ENCODE data around the gene UQCRC1.

Gene UQCRC1

DNA sequence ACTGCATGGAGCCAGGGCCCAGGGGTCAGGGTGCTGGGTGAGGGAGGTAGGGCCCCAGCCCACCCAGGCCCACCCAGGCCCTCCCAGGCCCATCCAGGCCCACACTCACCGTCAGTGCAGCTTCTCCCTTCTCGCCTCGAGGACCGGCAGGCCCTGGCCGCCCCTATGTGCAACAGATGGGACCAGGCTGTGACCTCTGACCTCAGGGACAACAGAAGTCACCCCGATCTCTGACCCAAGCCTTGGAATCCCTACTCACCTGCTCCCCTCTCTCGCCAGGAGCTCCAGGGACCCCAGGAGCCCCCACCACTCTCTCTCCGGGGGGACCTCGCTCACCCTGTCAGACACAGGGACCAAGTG lies 43.1 kb downstream of the UQCRC1 start:
- no peak for FAIRE-seq
- TF ChIP-seq CTCF (IDR thresholded peaks at IDR 0.05; ENCODE audit: insufficient read depth, missing control alignments), result no peak

GRCh38 chr3:48565591-48566400 lies 43.6 kb downstream of the UQCRC1 start:
- TF ChIP-seq CTCF (IDR thresholded peaks at IDR 0.05; ENCODE audit: insufficient read depth, missing control alignments), result no peak
- DNase-seq (ENCODE audit: insufficient read length, low spot score) (no peak), FAIRE-seq (no peak)

More for the DNA sequence above, 43.1 kb downstream of the UQCRC1 start:
- DNase-seq (ENCODE audit: insufficient read length, low spot score), result no peak

DNA sequence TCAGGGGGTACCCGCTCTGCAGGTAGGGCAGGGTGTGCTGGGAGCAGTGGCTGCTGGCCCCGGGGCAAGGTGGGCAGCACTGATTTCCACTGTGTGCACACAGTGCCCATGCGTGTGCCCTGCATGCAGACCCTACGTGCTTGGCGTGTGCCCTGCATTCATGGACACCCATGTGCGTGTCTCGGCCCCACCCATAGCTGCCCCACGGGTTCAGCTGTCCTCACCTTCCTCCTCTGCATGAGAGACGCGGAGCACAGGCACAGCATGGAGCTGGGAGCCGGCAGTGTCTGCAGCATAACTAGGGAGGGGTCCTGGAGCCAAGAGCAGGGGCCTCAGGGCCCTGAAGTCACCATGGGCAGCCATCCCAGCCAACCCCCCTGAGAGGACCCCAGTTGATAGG lies 44.3 kb downstream of the UQCRC1 start:
- TF ChIP-seq CTCF (IDR thresholded peaks at IDR 0.05; ENCODE audit: insufficient read depth, missing control alignments), result no peak
- FAIRE-seq, result no peak
- no peak for DNase-seq (ENCODE audit: insufficient read length, low spot score)

DNA sequence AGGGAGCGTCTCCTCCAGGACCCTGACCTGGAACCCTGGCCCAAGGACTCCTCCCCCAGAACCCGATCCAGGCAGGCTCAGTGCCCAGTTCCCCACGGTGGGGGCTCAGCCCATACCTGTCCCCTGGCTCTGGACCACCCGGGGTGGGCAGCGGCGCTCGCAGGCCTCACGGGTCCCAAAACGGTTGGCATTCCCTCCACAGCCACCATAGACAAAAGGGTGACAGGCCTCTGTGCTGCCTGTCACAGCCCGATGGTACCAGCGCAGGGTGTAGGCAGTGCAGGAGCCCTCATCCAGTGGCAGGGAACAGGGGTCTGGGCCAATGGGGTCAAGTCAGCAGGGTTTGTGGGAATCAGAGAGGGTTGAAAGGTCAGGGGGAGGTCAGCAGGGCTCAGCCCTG lies 44.8 kb downstream of the UQCRC1 start:
- no peak for TF ChIP-seq CTCF (IDR thresholded peaks at IDR 0.05; ENCODE audit: insufficient read depth, missing control alignments)
- FAIRE-seq (no peak), DNase-seq (ENCODE audit: insufficient read length, low spot score) (no peak)

- peak; percentile 15 for DNase-seq (ENCODE audit: insufficient read length, low spot score)
- FAIRE-seq, result no peak
- no peak for TF ChIP-seq CTCF (IDR thresholded peaks at IDR 0.05; ENCODE audit: insufficient read depth, missing control alignments)
Measured at GRCh38 chr3:48564022-48564421, 45.4 kb downstream of the UQCRC1 start.

DNA sequence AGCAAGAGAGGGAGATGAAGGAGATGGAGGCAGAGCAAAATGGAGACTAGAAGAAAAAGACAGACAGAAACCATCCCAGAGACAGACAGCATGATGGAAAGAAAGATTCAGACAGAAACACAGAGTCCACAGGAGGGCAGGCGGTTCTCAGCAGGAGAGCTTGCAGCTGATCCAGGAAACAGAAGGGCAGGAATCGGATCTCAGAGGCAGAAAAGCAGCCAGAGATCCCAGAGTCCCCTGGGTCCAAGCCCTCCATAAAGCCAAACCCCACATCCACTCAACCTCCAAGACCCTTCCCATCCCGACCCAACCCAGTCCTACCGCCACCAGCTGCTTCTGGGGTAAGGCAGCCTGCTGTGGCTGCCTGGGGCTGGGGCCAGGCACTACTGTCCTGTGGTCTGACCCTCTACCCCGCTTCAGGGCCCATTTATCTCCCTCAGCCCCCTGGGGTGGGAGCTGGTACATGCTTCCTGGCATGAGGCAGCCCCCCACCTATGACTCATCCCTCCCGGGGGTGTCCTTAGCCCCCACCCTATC lies 46.0 kb downstream of the UQCRC1 start, which contains the start of gene UCN2:
UCN2 (minus strand) TSS at position 400 of the 537 bp plus-strand sequence. CDS start 657 bp downstream, outside the sequence.
- DNase-seq (ENCODE audit: insufficient read length, low spot score), result peak; percentile 36
- no peak for FAIRE-seq
- TF ChIP-seq CTCF (IDR thresholded peaks at IDR 0.05; ENCODE audit: insufficient read depth, missing control alignments), result no peak

All from D721Med (cell line).